Coronary artery (tissue), 2 donors: ENCODE data around the gene PTBP1.
"Not testable (repeated sequence)": the region's sequence is repeated elsewhere in the genome, so short reads cannot be mapped to it uniquely, and the experiment has no call there.

Source experiments
- DNase-seq: peaks from one replicate; pipeline ENCODE4 v3.0.0-alpha.2; 2017; ENCODE audit warnings: low spot score
- H3K27ac ChIP-seq, 2 donors: fragments of 200-600 bp; sonication (generic); one replicate each; pipeline ENCODE4 v1.5.1; 2016 to 2019
- H3K4me3 ChIP-seq: fragments of 200-600 bp; sonication (generic); 2 replicates; pipeline ENCODE4 v1.5.1; 2016; ENCODE audit warnings: mild to moderate bottlenecking, moderate library complexity
- CTCF ChIP-seq: fragments of 200-600 bp; sonication (generic); IDR thresholded peaks from one replicate; pipeline ENCODE4 v1.5.1; 2019; ENCODE audit warnings: antibody characterized with exemption

The PTBP1 gene

DNA sequence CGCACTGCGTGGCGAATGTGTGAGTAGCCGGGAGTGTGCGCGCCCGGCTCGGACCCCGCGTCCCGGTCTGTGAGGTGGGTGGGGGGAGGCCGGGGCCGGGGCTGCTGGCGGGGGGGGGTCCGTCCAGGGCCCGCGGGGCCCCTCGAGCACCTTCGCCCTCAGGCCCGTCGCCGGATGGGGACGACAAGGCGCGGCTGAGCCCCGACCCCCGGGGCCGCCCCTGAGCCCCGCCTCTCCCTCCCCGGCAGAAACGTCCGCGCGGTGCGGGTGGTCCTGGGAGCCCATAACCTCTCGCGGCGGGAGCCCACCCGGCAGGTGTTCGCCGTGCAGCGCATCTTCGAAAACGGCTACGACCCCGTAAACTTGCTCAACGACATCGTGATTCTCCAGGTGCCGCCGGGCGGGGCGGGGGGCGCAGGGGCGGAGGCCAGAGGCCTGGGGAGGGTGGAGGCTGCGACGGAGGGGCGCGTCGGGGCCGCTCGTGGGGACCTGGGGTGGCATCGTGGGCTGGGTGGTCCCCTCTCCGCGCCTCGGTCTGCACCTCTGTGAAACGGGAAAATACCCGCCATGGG, 55.8 kb downstream of the PTBP1 start:
- no peak overlapping the region for H3K4me3 ChIP-seq
- H3K27ac ChIP-seq = no peak overlapping the region
- TF ChIP-seq CTCF = no peak
- no peak for DNase-seq

- H3K27ac ChIP-seq, H3K4me3 ChIP-seq, DNase-seq: not testable (repeated sequence)
Measured at GRCh38 chr19:853614-854220, 56.5 kb downstream of the PTBP1 start.

GRCh38 chr19:854549-854948, 57.3 kb downstream of the PTBP1 start:
- TF ChIP-seq CTCF = no peak
- Histone ChIP-seq H3K4me3 (no peak overlapping the region), H3K27ac (no peak overlapping the region)
- no peak for DNase-seq

DNA sequence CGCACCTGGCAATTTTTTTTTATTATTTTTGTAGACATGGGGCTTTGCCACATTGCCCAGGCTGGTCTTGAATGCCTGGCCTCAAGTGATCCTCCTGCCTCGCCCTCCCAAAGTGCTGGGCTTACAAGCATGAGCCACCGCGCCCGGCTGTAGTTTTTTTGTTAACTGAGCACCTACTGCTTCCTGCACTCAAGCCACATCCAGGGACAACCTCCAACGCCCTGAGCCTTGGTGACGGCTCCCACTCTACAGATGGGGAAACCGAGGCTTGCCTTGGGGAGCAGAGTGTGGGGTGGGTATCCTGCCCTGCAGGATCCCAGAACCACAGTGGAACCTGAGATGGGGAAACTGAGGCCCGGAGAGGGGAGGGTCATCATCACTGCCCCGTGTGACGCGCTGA, 57.9 kb downstream of the PTBP1 start:
- H3K4me3 ChIP-seq = no peak overlapping the region
- no peak for TF ChIP-seq CTCF
- no peak overlapping the region for H3K27ac ChIP-seq
- DNase-seq = no peak

DNA sequence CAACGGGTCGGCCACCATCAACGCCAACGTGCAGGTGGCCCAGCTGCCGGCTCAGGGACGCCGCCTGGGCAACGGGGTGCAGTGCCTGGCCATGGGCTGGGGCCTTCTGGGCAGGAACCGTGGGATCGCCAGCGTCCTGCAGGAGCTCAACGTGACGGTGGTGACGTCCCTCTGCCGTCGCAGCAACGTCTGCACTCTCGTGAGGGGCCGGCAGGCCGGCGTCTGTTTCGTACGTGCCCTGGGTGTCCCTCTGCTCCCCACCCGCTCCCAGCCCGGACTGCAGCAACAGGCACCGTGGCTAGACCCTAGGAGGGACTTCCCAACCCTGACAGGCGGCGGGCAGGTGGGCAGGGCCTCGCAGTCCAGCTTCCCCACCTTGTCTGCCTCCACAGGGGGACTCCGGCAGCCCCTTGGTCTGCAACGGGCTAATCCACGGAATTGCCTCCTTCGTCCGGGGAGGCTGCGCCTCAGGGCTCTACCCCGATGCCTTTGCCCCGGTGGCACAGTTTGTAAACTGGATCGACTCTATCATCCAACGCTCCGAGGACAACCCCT, 58.4 kb downstream of the PTBP1 start:
- no peak overlapping the region for H3K27ac ChIP-seq
- TF ChIP-seq CTCF = no peak
- no peak overlapping the region for H3K4me3 ChIP-seq
- DNase-seq = no peak

DNA sequence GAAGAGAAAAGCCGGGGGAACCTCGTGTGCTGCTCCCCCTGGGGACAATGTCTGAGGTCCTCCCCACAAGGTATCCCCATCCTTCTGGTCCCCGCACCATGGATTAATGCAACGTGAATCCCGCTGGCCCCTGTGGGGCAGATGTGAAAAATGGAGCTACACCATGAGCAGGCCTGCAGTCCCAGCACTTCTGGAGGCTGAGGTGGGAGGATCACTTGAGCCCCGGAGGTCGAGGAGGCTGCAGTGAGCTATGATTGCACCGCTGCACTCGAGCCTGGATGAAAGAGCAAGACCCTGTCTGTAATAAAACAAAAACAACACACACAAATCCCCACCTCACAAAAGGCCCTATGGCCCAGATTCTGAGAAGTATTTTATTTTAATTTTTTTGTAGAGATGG, 61.0 kb downstream of the PTBP1 start:
- Histone ChIP-seq H3K27ac (peak overlapping the region in 1 of 2 donors; percentile 81), H3K4me3 (no peak overlapping the region)
- no peak for TF ChIP-seq CTCF
- DNase-seq = no peak

DNA sequence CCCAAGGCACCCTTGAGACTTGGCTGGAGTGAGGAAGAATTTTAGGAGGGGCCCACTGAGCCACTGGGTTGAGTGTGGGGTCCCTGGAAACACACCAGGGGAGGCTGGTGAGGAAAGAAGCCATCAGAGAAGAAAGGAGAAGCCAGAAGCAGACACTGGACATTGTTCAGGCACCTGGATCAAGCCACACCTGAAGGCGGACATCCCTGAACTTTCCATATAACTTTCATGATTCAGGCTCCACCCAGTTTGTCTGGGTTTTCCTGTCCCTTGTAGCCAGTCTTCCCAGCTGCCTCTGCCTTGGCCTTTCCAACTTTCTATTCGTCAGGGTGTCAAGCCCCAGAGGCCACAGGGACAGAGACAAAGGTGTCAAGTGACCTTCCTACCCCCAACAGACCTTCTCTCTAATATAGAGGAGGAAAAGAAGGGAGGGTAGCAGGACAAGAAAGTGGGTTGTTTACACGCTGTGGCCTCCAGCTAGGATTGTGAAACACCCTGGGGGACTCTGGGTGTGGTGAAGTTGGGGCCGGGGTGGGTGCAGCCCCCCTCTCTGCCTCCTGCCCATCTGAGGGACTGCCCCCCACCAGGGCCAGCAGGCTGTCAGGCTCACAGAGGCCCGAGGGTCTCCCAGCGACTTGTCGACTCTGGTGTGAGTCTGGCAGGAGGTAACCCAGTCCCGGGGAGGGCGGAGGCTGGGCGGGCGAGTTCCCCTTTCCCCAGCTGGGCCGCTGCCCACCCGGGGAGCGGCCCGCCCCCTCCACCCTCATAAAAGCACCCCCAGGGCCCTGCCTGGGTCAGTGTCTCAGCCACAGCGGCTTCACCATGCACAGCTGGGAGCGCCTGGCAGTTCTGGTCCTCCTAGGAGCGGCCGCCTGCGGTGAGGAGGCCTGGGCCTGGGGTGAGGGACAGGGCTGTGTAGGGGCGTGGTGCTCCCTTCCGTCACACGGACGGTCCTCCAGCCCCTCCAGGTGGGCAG, 61.9 kb downstream of the PTBP1 start, which contains the start of gene CFD:
CFD (plus strand) TSS at position 797 of the 976 bp plus-strand sequence; CDS start at position 823, 26 bp downstream.
- Histone ChIP-seq H3K4me3 (peak within 1 kb of the TSS; percentile 72), H3K27ac (peak within 1 kb of the TSS; percentile 55 to 81)
- no peak for DNase-seq
- no peak for TF ChIP-seq CTCF
